IMR-90 (cell line): ENCODE data around the gene RMND1. TPM values are rescaled to one million over a fixed set of nuclear protein-coding genes. Genes with fewer than 3 reads are reported as not detected.

ENCODE experiments used
- ATAC-seq: fragments of 200-7000 bp; cut with Tn5 transposase; 2 replicates; pipeline ENCODE4 v1.9.1; 2020; ENCODE audit warnings: low read depth, mild to moderate bottlenecking, moderate library complexity
- BruUV-seq: library from RNA; stranded (reverse); fragments of 400-500 nt; replicated peaks from 2 replicates; lab custom pipeline; 2021; lab: Mats Ljungman, UMichigan
- CTCF ChIA-PET: fragments of 300-600 bp; formaldehyde crosslinking; extraction: SDS; loops from one replicate; lab custom pipeline; 2021; ENCODE audit warnings: antibody characterized with exemption; lab: Yijun Ruan, JAX
- POLR2A ChIA-PET: fragments of 300-600 bp; sonication (Branson Sonifier 250); formaldehyde crosslinking; loops from one replicate; lab custom pipeline; 2022; ENCODE audit warnings: antibody characterized with exemption; ENCODE audit not compliant: unreplicated experiment; lab: Charles Lee
- DNase-seq: peaks from one replicate; pipeline ENCODE4 v3.0.0; 2013
- H2AFZ ChIP-seq: replicated peaks from 2 replicates; pipeline ENCODE3; 2013; ENCODE audit warnings: low read length, mild to moderate bottlenecking; ENCODE audit not compliant: poor library complexity
- H2AK5ac ChIP-seq: 2 replicates; pipeline ENCODE4 v1.6.1; 2013; ENCODE audit warnings: low read depth, low read length, inconsistent platforms
- H2AK9ac ChIP-seq: replicated peaks from 2 replicates; pipeline ENCODE3; 2013; ENCODE audit warnings: mild to moderate bottlenecking, low read depth, low read length, moderate library complexity; ENCODE audit not compliant: poor library complexity
- H2BK120ac ChIP-seq: 2 replicates; pipeline ENCODE4 v1.6.1; 2013; ENCODE audit warnings: low read depth, low read length, inconsistent platforms
- H2BK15ac ChIP-seq: 3 replicates; pipeline ENCODE4 v1.6.1; 2013; ENCODE audit warnings: low read depth, low read length, inconsistent platforms
- H2BK20ac ChIP-seq: 2 replicates; pipeline ENCODE4 v1.6.1; 2013; ENCODE audit warnings: low read depth, mild to moderate bottlenecking, inconsistent platforms, low read length, moderate library complexity
- H2BK5ac ChIP-seq: 2 replicates; pipeline ENCODE4 v1.6.1; 2013; ENCODE audit warnings: mild to moderate bottlenecking, low read depth, low read length, inconsistent platforms; ENCODE audit not compliant: poor library complexity, severe bottlenecking
- H3K14ac ChIP-seq: replicated peaks from 2 replicates; pipeline ENCODE4 v1.6.1; 2013; ENCODE audit warnings: low read depth, low read length, inconsistent platforms
- H3K18ac ChIP-seq: 2 replicates; pipeline ENCODE4 v1.6.1; 2013; ENCODE audit warnings: low read depth, low read length, control low read depth
- H3K23ac ChIP-seq: 2 replicates; pipeline ENCODE4 v1.6.1; 2013; ENCODE audit warnings: low read depth, low read length, inconsistent platforms
- H3K27ac ChIP-seq: 2 replicates; pipeline ENCODE4 v1.5.1; 2013; ENCODE audit warnings: mild to moderate bottlenecking, control low read depth, low read length; ENCODE audit not compliant: insufficient read depth
- H3K27me3 ChIP-seq: 2 replicates; pipeline ENCODE4 v1.6.1; 2013; ENCODE audit warnings: low read length; ENCODE audit not compliant: control insufficient read depth, insufficient read depth
- H3K36me3 ChIP-seq: 2 replicates; pipeline ENCODE4 v1.6.1; 2013; ENCODE audit warnings: low read length, mixed read lengths; ENCODE audit not compliant: control insufficient read depth, insufficient read depth
- H3K4ac ChIP-seq: 2 replicates; pipeline ENCODE4 v1.6.1; 2013; ENCODE audit warnings: low read depth, low read length, inconsistent platforms
- H3K4me1 ChIP-seq: 2 replicates; pipeline ENCODE4 v1.6.1; 2013; ENCODE audit warnings: low read length, mixed read lengths; ENCODE audit not compliant: control insufficient read depth, insufficient read depth
- H3K4me2 ChIP-seq: 2 replicates; pipeline ENCODE4 v1.6.1; 2013; ENCODE audit warnings: low read depth, mild to moderate bottlenecking, control low read depth, low read length, moderate library complexity
- H3K4me3 ChIP-seq: 2 replicates; pipeline ENCODE4 v1.5.1; 2013; ENCODE audit warnings: low read depth, mild to moderate bottlenecking, control low read depth, low read length, moderate library complexity; ENCODE audit not compliant: insufficient read depth
- H3K56ac ChIP-seq: 2 replicates; pipeline ENCODE4 v1.6.1; 2013; ENCODE audit warnings: low read length, inconsistent platforms; ENCODE audit not compliant: insufficient read depth; ENCODE audit errors: extremely low read depth
- H3K79me1 ChIP-seq, 2 experiments: 2 replicates each; pipeline ENCODE4 v1.6.1; 2013; ENCODE audit warnings: low read length in 2 of 2, inconsistent platforms in 1 of 2, low read depth in 1 of 2
- H3K9ac ChIP-seq: 2 replicates; pipeline ENCODE4 v1.6.1; 2013; ENCODE audit warnings: low read depth, low read length, control low read depth
- H3K9me1 ChIP-seq: 2 replicates; pipeline ENCODE4 v1.6.1; 2013; ENCODE audit warnings: low read length, inconsistent platforms; ENCODE audit not compliant: insufficient read depth
- H3K9me3 ChIP-seq: 2 replicates; pipeline ENCODE4 v1.6.1; 2013; ENCODE audit warnings: low read length; ENCODE audit not compliant: control insufficient read depth, insufficient read depth
- H4K20me1 ChIP-seq: 2 replicates; pipeline ENCODE4 v1.6.1; 2013; ENCODE audit warnings: low read length, inconsistent platforms; ENCODE audit not compliant: insufficient read depth
- H4K5ac ChIP-seq: 2 replicates; pipeline ENCODE4 v1.6.1; 2013; ENCODE audit warnings: mild to moderate bottlenecking, low read depth, low read length, control low read depth
- H4K8ac ChIP-seq, 2 experiments: 2 replicates each; pipeline ENCODE4 v1.6.1; 2013; ENCODE audit warnings: low read depth in 2 of 2, low read length in 2 of 2, control low read depth in 1 of 2, inconsistent platforms in 1 of 2
- H4K91ac ChIP-seq: 2 replicates; pipeline ENCODE4 v1.6.1; 2013; ENCODE audit warnings: low read depth, low read length, inconsistent platforms; ENCODE audit not compliant: insufficient read depth
- BHLHE40 ChIP-seq: fragments of 150-350 bp; IDR thresholded peaks from 2 replicates; pipeline ENCODE4 v1.6.1; 2016; ENCODE audit warnings: mild to moderate bottlenecking, low read depth, low read length
- CEBPB ChIP-seq: IDR thresholded peaks from 2 replicates; pipeline ENCODE4 v1.6.1; 2012; ENCODE audit warnings: low read depth, low read length, improper control_type of control experiment
- CHD1 ChIP-seq: IDR thresholded peaks from 2 replicates; pipeline ENCODE4 v1.6.1; 2012; ENCODE audit warnings: low read depth, low read length, improper control_type of control experiment
- MAFK ChIP-seq: IDR thresholded peaks from 2 replicates; pipeline ENCODE4 v1.6.1; 2012; ENCODE audit warnings: low read depth, low read length, improper control_type of control experiment
- RCOR1 ChIP-seq: IDR thresholded peaks from 2 replicates; pipeline ENCODE4 v1.6.1; 2012; ENCODE audit warnings: mild to moderate bottlenecking, low read length, improper control_type of control experiment; ENCODE audit not compliant: insufficient replicate concordance
- RFX5 ChIP-seq: IDR thresholded peaks from 2 replicates; pipeline ENCODE4 v1.8.0; 2012; ENCODE audit warnings: low read depth, mild to moderate bottlenecking, low read length, moderate library complexity
- SMC3 ChIP-seq: fragments of 150-350 bp; IDR thresholded peaks from 2 replicates; pipeline ENCODE4 v1.6.1; 2016; ENCODE audit warnings: low read depth, mild to moderate bottlenecking, antibody characterized with exemption, low read length, moderate library complexity
- WGBS, 2 experiments: methylation state at CpG; one replicate each; pipeline versions ENCODE4 v1.1.5 to v1.1.7; 2013; ENCODE audit warnings: missing lambda C conversion rate in 2 of 2; ENCODE audit not compliant: insufficient read length in 1 of 2; ENCODE audit errors: extremely low coverage in 2 of 2; 5-methylcytosine and 5-hydroxymethylcytosine counted together
- dilution Hi-C: fragments of 300-500 bp; cut with HindIII; formaldehyde crosslinking; loops from one replicate; pipeline ENCODE4 v1.14.3; 2018; ENCODE audit warnings: low sequenced_read_pairs; ENCODE audit not compliant: unreplicated experiment
- in situ Hi-C: fragments of 300-500 bp; cut with MboI; formaldehyde crosslinking; loops from 3 replicates; pipeline ENCODE4 v1.14.3; 2019; ENCODE audit warnings: low sequenced_read_pairs, inconsistent platforms, mixed read lengths
- intact Hi-C: fragments of 100-400 bp; cut with micrococcal nuclease; formaldehyde crosslinking; loops from 2 replicates; pipeline ENCODE4 v1.10.0; 2022
- polyA plus RNA-seq, 3 experiments: library from polyadenylated mRNA; depleted of rRNA; stranded (reverse); fragments of >200 nt; gene quantifications; 2 replicates each; pipeline ENCODE4 v1.2.3, GENCODE V29; 2012; ENCODE audit warnings: low replicate concordance in 1 of 3
- total RNA-seq: library from RNA; depleted of rRNA; stranded (reverse); fragments of >200 nt; gene quantifications from 2 replicates; pipeline ENCODE4 v1.2.3, GENCODE V29; 2012
- TF ChIP-seq, protein P1 (sequence below): fragments of 150-350 bp; IDR thresholded peaks from 2 replicates; pipeline ENCODE4 v1.6.1; 2016; ENCODE audit warnings: low read depth, mild to moderate bottlenecking, low read length, moderate library complexity, borderline replicate concordance

Gene RMND1
- total and polyA plus RNA-seq, 2 of the 4 experiments (the other 2 are of a cell fraction), result 13.1 to 24.6 TPM

DNA sequence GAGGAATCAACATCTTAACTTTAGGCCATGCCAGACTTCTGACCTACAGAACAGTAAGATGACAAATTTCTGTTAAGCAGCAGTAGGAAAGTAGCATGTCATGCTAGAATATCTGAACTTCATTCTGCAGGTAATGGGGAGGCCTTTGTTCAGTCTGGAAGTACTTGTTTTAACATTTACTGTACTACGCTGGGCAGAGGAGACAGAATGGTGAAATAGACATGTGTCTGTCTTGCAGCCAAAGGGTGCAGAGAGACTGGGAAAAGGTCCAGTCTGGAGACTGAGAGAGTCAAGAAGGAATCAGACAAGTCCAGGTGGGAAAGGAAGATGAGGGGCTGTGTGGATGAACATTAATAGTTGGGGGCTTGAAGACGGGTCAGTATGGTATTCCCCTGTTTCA lies 43.1 kb downstream of the RMND1 start:
- Histone ChIP-seq H2BK120ac (no peak overlapping the region), H3K9me3 (no peaks in the 10 kb centered on the region), H2AK9ac (no peak overlapping the region), H3K9me1 (peaks cover 3% of the 10 kb centered on the region; the same call in 1 of the 2 replicates), H4K20me1 (peaks cover 19% of the 10 kb centered on the region), H2AK5ac (no peak overlapping the region), H3K79me1 (peaks cover 36 to 55% of the 10 kb centered on the region in 2 experiments), H3K23ac (no peak overlapping the region), H3K36me3 (peaks cover 43% of the 10 kb centered on the region), H3K4me1 (no peaks in the 10 kb centered on the region), H3K27me3 (no peaks in the 10 kb centered on the region), H3K4me2 (no peak overlapping the region), H3K56ac (no peak overlapping the region), H3K4ac (no peak overlapping the region), H4K5ac (no peak overlapping the region), H2BK15ac (no peak overlapping the region), H3K18ac (no peak overlapping the region), H4K91ac (no peak overlapping the region), H4K8ac (peak overlapping the region in 1 of 2 experiments; percentile 32; a peak in 1 of 4 replicates), H3K14ac (no peak overlapping the region), H3K4me3 (no peak overlapping the region), H2BK20ac (no peak overlapping the region), H3K9ac (no peak overlapping the region), H3K27ac (no peak overlapping the region), H2BK5ac (no peak overlapping the region), H2AFZ (no peak overlapping the region)
- no peak for DNase-seq
- dilution Hi-C loops (no loop called here), in situ Hi-C loops (no loop called here), intact Hi-C loops (no loop called here)
- WGBS, 2 experiments, result no CpG with 5 or more reads among the region's 2 CpGs
- POLR2A ChIA-PET, result no interaction called here
- BruUV-seq, result no TSS peak
- ATAC-seq, result no peak; the same call in 1 of the 2 replicates
- TF ChIP-seq BHLHE40 (no peak), CHD1 (no peak), CEBPB (no peak), MAFK (no peak), SMC3 (no peak), RCOR1 (no peak), RFX5 (no peak)
- TF ChIP-seq, protein P1, sequence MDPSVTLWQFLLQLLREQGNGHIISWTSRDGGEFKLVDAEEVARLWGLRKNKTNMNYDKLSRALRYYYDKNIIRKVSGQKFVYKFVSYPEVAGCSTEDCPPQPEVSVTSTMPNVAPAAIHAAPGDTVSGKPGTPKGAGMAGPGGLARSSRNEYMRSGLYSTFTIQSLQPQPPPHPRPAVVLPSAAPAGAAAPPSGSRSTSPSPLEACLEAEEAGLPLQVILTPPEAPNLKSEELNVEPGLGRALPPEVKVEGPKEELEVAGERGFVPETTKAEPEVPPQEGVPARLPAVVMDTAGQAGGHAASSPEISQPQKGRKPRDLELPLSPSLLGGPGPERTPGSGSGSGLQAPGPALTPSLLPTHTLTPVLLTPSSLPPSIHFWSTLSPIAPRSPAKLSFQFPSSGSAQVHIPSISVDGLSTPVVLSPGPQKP, result no peak
- CTCF ChIA-PET, result no interaction called here
